Keratinocyte (primary cell): ENCODE measurements around the gene NNAT.
"Not testable (repeated sequence)": the region's sequence is repeated elsewhere in the genome, so short reads cannot be mapped to it uniquely, and the experiment has no call there.

Source experiments
- EZH2 ChIP-seq: IDR thresholded peaks from one replicate; pipeline ENCODE4 v1.6.1; 2012; ENCODE audit warnings: inconsistent platforms, mild to moderate bottlenecking, low read length, moderate library complexity
- TF ChIP-seq, protein P1 (sequence below), 3 experiments: IDR thresholded peaks in 1 of 3; conservative IDR thresholded peaks in 1 of 3; optimal IDR thresholded peaks in 1 of 3; 2 replicates in 2 of 3; 3 replicates in 1 of 3; pipeline versions ENCODE3 to v1.5.1; 2011; ENCODE audit warnings: low read length in 3 of 3, mild to moderate bottlenecking in 3 of 3, moderate library complexity in 2 of 3, control low read depth in 1 of 3, inconsistent platforms in 1 of 3; ENCODE audit not compliant: insufficient read depth in 2 of 3; ENCODE audit errors: extremely low read depth in 1 of 3

- not testable (repeated sequence) for TF ChIP-seq EZH2
- TF ChIP-seq, protein P1, sequence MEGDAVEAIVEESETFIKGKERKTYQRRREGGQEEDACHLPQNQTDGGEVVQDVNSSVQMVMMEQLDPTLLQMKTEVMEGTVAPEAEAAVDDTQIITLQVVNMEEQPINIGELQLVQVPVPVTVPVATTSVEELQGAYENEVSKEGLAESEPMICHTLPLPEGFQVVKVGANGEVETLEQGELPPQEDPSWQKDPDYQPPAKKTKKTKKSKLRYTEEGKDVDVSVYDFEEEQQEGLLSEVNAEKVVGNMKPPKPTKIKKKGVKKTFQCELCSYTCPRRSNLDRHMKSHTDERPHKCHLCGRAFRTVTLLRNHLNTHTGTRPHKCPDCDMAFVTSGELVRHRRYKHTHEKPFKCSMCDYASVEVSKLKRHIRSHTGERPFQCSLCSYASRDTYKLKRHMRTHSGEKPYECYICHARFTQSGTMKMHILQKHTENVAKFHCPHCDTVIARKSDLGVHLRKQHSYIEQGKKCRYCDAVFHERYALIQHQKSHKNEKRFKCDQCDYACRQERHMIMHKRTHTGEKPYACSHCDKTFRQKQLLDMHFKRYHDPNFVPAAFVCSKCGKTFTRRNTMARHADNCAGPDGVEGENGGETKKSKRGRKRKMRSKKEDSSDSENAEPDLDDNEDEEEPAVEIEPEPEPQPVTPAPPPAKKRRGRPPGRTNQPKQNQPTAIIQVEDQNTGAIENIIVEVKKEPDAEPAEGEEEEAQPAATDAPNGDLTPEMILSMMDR (optimal IDR thresholded peaks at IDR 0.05 in 1 of 3, IDR thresholded peaks at IDR 0.05 in 1 of 3, conservative IDR thresholded peaks at IDR 0.05 in 1 of 3; ENCODE audit: extremely low read depth in 1 of 3, insufficient read depth in 2 of 3, low read length in 3 of 3), result not testable (repeated sequence)
Observed at GRCh38 chr20:37550101-37550920, 29.3 kb downstream of the NNAT start.
